Memory B cell (primary cell): ENCODE data around the gene MED29.

Experiments used
- ATAC-seq: fragments of 150-1000 bp; cut with Tn5 transposase; 2 replicates; pipeline ENCODE4 v1.10.0; 2021; ENCODE audit warnings: low read depth, mild to moderate bottlenecking, moderate library complexity
- DNase-seq, 2 donors: peaks; one replicate each; pipeline ENCODE4 v3.0.0; 2022; ENCODE audit warnings: low spot score in 2 of 2
- H3K27ac Mint-ChIP-seq: one replicate; pipeline ENCODE4 v1.8.0; 2022; ENCODE audit warnings: mild to moderate bottlenecking, moderate library complexity, mixed read lengths
- H3K27me3 Mint-ChIP-seq: one replicate; pipeline ENCODE4 v1.8.0; 2022; ENCODE audit warnings: mixed read lengths
- H3K36me3 Mint-ChIP-seq: one replicate; pipeline ENCODE4 v1.8.0; 2022; ENCODE audit warnings: mild to moderate bottlenecking, mixed read lengths
- H3K4me1 Mint-ChIP-seq: one replicate; pipeline ENCODE4 v1.8.0; 2022; ENCODE audit warnings: mixed read lengths
- H3K4me3 Mint-ChIP-seq: one replicate; pipeline ENCODE4 v1.8.0; 2022; ENCODE audit warnings: mild to moderate bottlenecking, moderate library complexity, mixed read lengths
- H3K9me3 Mint-ChIP-seq: one replicate; pipeline ENCODE4 v1.8.0; 2022; ENCODE audit warnings: mixed read lengths

Gene MED29

GRCh38 chr19:39416152-39417120 lies 25.3 kb downstream of the MED29 start:
- H3K4me3 Mint-ChIP-seq, result no peak overlapping the region
- H3K9me3 Mint-ChIP-seq, result no peaks in the 10 kb centered on the region
- peaks cover 21% of the 10 kb centered on the region for H3K4me1 Mint-ChIP-seq
- no peak overlapping the region for H3K27ac Mint-ChIP-seq
- H3K27me3 Mint-ChIP-seq, result no peaks in the 10 kb centered on the region
- ATAC-seq, result no peak
- DNase-seq, result no peak
- H3K36me3 Mint-ChIP-seq, result peaks cover 9% of the 10 kb centered on the region

GRCh38 chr19:39417463-39418181 lies 26.4 kb downstream of the MED29 start:
- Mint-ChIP-seq H3K4me1 (peaks cover 15% of the 10 kb centered on the region), H3K27me3 (no peaks in the 10 kb centered on the region), H3K36me3 (peaks cover 8% of the 10 kb centered on the region), H3K4me3 (no peak overlapping the region), H3K27ac (no peak overlapping the region), H3K9me3 (no peaks in the 10 kb centered on the region)
- ATAC-seq (peak; percentile 29), DNase-seq (no peak)

GRCh38 chr19:39419003-39419402 lies 27.8 kb downstream of the MED29 start:
- ATAC-seq (no peak), DNase-seq (no peak)
- Mint-ChIP-seq H3K4me1 (peaks cover 10% of the 10 kb centered on the region), H3K27ac (no peak overlapping the region), H3K27me3 (no peaks in the 10 kb centered on the region), H3K9me3 (no peaks in the 10 kb centered on the region), H3K36me3 (peaks cover 10% of the 10 kb centered on the region), H3K4me3 (no peak overlapping the region)

GRCh38 chr19:39420769-39421168 lies 29.6 kb downstream of the MED29 start:
- no peaks in the 10 kb centered on the region for H3K27me3 Mint-ChIP-seq
- H3K9me3 Mint-ChIP-seq, result no peaks in the 10 kb centered on the region
- ATAC-seq (no peak), DNase-seq (no peak)
- H3K27ac Mint-ChIP-seq, result no peak overlapping the region
- H3K4me3 Mint-ChIP-seq, result no peak overlapping the region
- peaks cover 9% of the 10 kb centered on the region for H3K36me3 Mint-ChIP-seq
- H3K4me1 Mint-ChIP-seq, result no peaks in the 10 kb centered on the region

GRCh38 chr19:39422020-39422419 lies 30.8 kb downstream of the MED29 start:
- H3K36me3 Mint-ChIP-seq, result peaks cover 11% of the 10 kb centered on the region
- H3K9me3 Mint-ChIP-seq, result no peaks in the 10 kb centered on the region
- H3K27me3 Mint-ChIP-seq, result no peaks in the 10 kb centered on the region
- no peak for ATAC-seq
- DNase-seq, result no peak
- no peaks in the 10 kb centered on the region for H3K4me1 Mint-ChIP-seq
- H3K27ac Mint-ChIP-seq, result no peak overlapping the region
- no peak overlapping the region for H3K4me3 Mint-ChIP-seq

GRCh38 chr19:39423258-39424086 lies 32.3 kb downstream of the MED29 start:
- Mint-ChIP-seq H3K9me3 (no peaks in the 10 kb centered on the region), H3K36me3 (peaks cover 8% of the 10 kb centered on the region), H3K4me3 (no peak overlapping the region), H3K4me1 (no peaks in the 10 kb centered on the region), H3K27me3 (no peaks in the 10 kb centered on the region), H3K27ac (peak overlapping the region; percentile 69)
- DNase-seq (no peak), ATAC-seq (no peak)

GRCh38 chr19:39424934-39425333 lies 33.8 kb downstream of the MED29 start:
- Mint-ChIP-seq H3K27me3 (no peaks in the 10 kb centered on the region), H3K27ac (peak overlapping the region; percentile 69), H3K36me3 (peaks cover 8% of the 10 kb centered on the region), H3K4me1 (no peaks in the 10 kb centered on the region), H3K4me3 (no peak overlapping the region), H3K9me3 (no peaks in the 10 kb centered on the region)
- DNase-seq, result no peak
- ATAC-seq, result no peak

- Mint-ChIP-seq H3K4me3 (no peak overlapping the region), H3K27ac (peak overlapping the region; percentile 0), H3K27me3 (no peaks in the 10 kb centered on the region), H3K9me3 (no peaks in the 10 kb centered on the region), H3K4me1 (peaks cover 4% of the 10 kb centered on the region), H3K36me3 (peaks cover 8% of the 10 kb centered on the region)
- ATAC-seq, result no peak
- no peak for DNase-seq
Measured at GRCh38 chr19:39425744-39426143, 34.6 kb downstream of the MED29 start.

GRCh38 chr19:39426170-39426569 lies 35.0 kb downstream of the MED29 start:
- Mint-ChIP-seq H3K4me3 (no peak overlapping the region), H3K27me3 (no peaks in the 10 kb centered on the region), H3K9me3 (no peaks in the 10 kb centered on the region), H3K36me3 (peaks cover 8% of the 10 kb centered on the region), H3K4me1 (peaks cover 4% of the 10 kb centered on the region), H3K27ac (peak overlapping the region; percentile 0)
- DNase-seq, result no peak
- no peak for ATAC-seq

GRCh38 chr19:39427707-39428106 lies 36.5 kb downstream of the MED29 start:
- DNase-seq (no peak), ATAC-seq (no peak)
- H3K36me3 Mint-ChIP-seq, result peaks cover 10% of the 10 kb centered on the region
- H3K27ac Mint-ChIP-seq, result no peak overlapping the region
- H3K9me3 Mint-ChIP-seq, result no peaks in the 10 kb centered on the region
- H3K4me3 Mint-ChIP-seq, result no peak overlapping the region
- peaks cover 4% of the 10 kb centered on the region for H3K4me1 Mint-ChIP-seq
- H3K27me3 Mint-ChIP-seq, result no peaks in the 10 kb centered on the region

GRCh38 chr19:39428283-39429112 lies 37.3 kb downstream of the MED29 start:
- Mint-ChIP-seq H3K4me3 (no peak overlapping the region), H3K27me3 (no peaks in the 10 kb centered on the region), H3K36me3 (peaks cover 11% of the 10 kb centered on the region), H3K9me3 (no peaks in the 10 kb centered on the region), H3K27ac (no peak overlapping the region), H3K4me1 (peaks cover 7% of the 10 kb centered on the region)
- no peak for ATAC-seq
- no peak for DNase-seq

GRCh38 chr19:39430675-39431593 lies 39.8 kb downstream of the MED29 start:
- DNase-seq (peak in 1 of 2 donors; percentile 67), ATAC-seq (peak; percentile 68)
- Mint-ChIP-seq H3K27me3 (no peaks in the 10 kb centered on the region), H3K4me3 (no peak overlapping the region), H3K36me3 (peaks cover 13% of the 10 kb centered on the region), H3K27ac (peak overlapping the region; percentile 91), H3K4me1 (peaks cover 20% of the 10 kb centered on the region), H3K9me3 (no peaks in the 10 kb centered on the region)
